ENCODE data around the gene SMYD5. TPM values are rescaled to one million over a fixed set of nuclear protein-coding genes. Genes with fewer than 3 reads are reported as not detected.

SMYD5 gene
- total and polyA plus RNA-seq, 2 experiments from 2014 or later: 15.0 to 20.1 TPM

GRCh38 chr2:73202156-73203054 is 11.6 kb upstream of the SMYD5 start, which contains the start of gene NOTO:
NOTO (plus strand) TSS chr2:73202574; CDS start chr2:73202667, 93 bp downstream.
- no peaks in the 10 kb centered on the region for H3K9me3 ChIP-seq (ENCODE audit: low read depth)
- no peaks in the 10 kb centered on the region for H3K36me3 ChIP-seq (ENCODE audit: low read depth)
- no peaks in the 10 kb centered on the region for H3K4me1 ChIP-seq (ENCODE audit: insufficient read depth)
- H3K9me2 ChIP-seq (ENCODE audit: insufficient read depth): no peaks in the 10 kb centered on the region
- H3K27me3 ChIP-seq (replicated peaks; ENCODE audit: insufficient read depth): peaks cover 72% of the 10 kb centered on the region
- no peaks in the 10 kb centered on the region for H3K79me2 ChIP-seq (ENCODE audit: insufficient read depth)
- 6 to 9% methylated on average over 71 to 86 of the region's 87 CpGs for WGBS, 2 experiments (ENCODE audit: low coverage in 1 of 2, low lambda C conversion rate in 2 of 2, missing lambda C conversion rate in 2 of 2)
- peak; percentile 39 for DNase-seq
- TF ChIP-seq EZH2 (IDR thresholded peaks at IDR 0.05; ENCODE audit: insufficient read depth, poor library complexity, severe bottlenecking): peak; percentile 43
- TF ChIP-seq EZH2phosphoT487 (IDR thresholded peaks at IDR 0.05; ENCODE audit: insufficient read depth, low read depth): 0 out of 2 replicates have a peak, but pooled peaks have one; percentile 26
- peak within 1 kb of the TSS; percentile 40 for H3K4me3 ChIP-seq
- no peak within 1 kb of the TSS for H3K9ac ChIP-seq
- in situ Hi-C loops (cut with MboI): no loop called here
- no peaks in the 10 kb centered on the region for H4K20me1 ChIP-seq (ENCODE audit: insufficient read depth)
- H2AFZ ChIP-seq: peak within 1 kb of the TSS; percentile 68
- H3K4me2 ChIP-seq (ENCODE audit: unreplicated experiment): peak within 1 kb of the TSS; percentile 57
- H3K27ac ChIP-seq: no peak within 1 kb of the TSS
- no peaks in the 10 kb centered on the region for H3F3A ChIP-seq (ENCODE audit: insufficient read depth)

- peak overlapping the region; percentile 68; the same call in 1 of the 2 replicates for H2AFZ ChIP-seq
- H3K9ac ChIP-seq: no peak overlapping the region
- H3K4me3 ChIP-seq: no peak overlapping the region
- no peaks in the 10 kb centered on the region for H3F3A ChIP-seq (ENCODE audit: insufficient read depth)
- in situ Hi-C loops (cut with MboI): no loop called here
- H3K4me2 ChIP-seq (ENCODE audit: unreplicated experiment): no peak overlapping the region
- H3K27me3 ChIP-seq (replicated peaks; ENCODE audit: insufficient read depth): peaks cover 67% of the 10 kb centered on the region
- H3K79me2 ChIP-seq (ENCODE audit: insufficient read depth): no peaks in the 10 kb centered on the region
- no peaks in the 10 kb centered on the region for H3K36me3 ChIP-seq (ENCODE audit: low read depth)
- H3K9me2 ChIP-seq (ENCODE audit: insufficient read depth): no peaks in the 10 kb centered on the region
- 0 out of 2 replicates have a peak, but pooled peaks have one; percentile 15 for TF ChIP-seq EZH2phosphoT487 (IDR thresholded peaks at IDR 0.05; ENCODE audit: insufficient read depth, low read depth)
- TF ChIP-seq EZH2 (IDR thresholded peaks at IDR 0.05; ENCODE audit: insufficient read depth, poor library complexity, severe bottlenecking): no peak
- no peak for DNase-seq
- H3K9me3 ChIP-seq (ENCODE audit: low read depth): no peaks in the 10 kb centered on the region
- no peaks in the 10 kb centered on the region for H4K20me1 ChIP-seq (ENCODE audit: insufficient read depth)
- no peak overlapping the region for H3K27ac ChIP-seq
- WGBS, 2 experiments (ENCODE audit: low coverage in 1 of 2, low lambda C conversion rate in 2 of 2, missing lambda C conversion rate in 2 of 2): 6% methylated on average over 41 to 44 of the region's 44 CpGs
- no peaks in the 10 kb centered on the region for H3K4me1 ChIP-seq (ENCODE audit: insufficient read depth)
Measured at GRCh38 chr2:73203055-73203681, 10.9 kb upstream of the SMYD5 start.

- H4K20me1 ChIP-seq (ENCODE audit: insufficient read depth): no peaks in the 10 kb centered on the region
- peaks cover 55% of the 10 kb centered on the region for H3K27me3 ChIP-seq (replicated peaks; ENCODE audit: insufficient read depth)
- H3K4me2 ChIP-seq (ENCODE audit: unreplicated experiment): no peak overlapping the region
- in situ Hi-C loops (cut with MboI): no loop called here
- H3K79me2 ChIP-seq (ENCODE audit: insufficient read depth): no peaks in the 10 kb centered on the region
- no peak overlapping the region for H3K9ac ChIP-seq
- H3K9me2 ChIP-seq (ENCODE audit: insufficient read depth): no peaks in the 10 kb centered on the region
- no peaks in the 10 kb centered on the region for H3F3A ChIP-seq (ENCODE audit: insufficient read depth)
- H3K4me1 ChIP-seq (ENCODE audit: insufficient read depth): no peaks in the 10 kb centered on the region
- H3K9me3 ChIP-seq (ENCODE audit: low read depth): no peaks in the 10 kb centered on the region
- H3K27ac ChIP-seq: no peak overlapping the region
- no peak overlapping the region for H3K4me3 ChIP-seq
- 40 to 41% methylated on average over 6 of the region's 6 CpGs for WGBS, 2 experiments (ENCODE audit: low coverage in 1 of 2, low lambda C conversion rate in 2 of 2, missing lambda C conversion rate in 2 of 2)
- H2AFZ ChIP-seq: no peak overlapping the region
- TF ChIP-seq EZH2phosphoT487 (IDR thresholded peaks at IDR 0.05; ENCODE audit: insufficient read depth, low read depth) (no peak), EZH2 (IDR thresholded peaks at IDR 0.05; ENCODE audit: insufficient read depth, poor library complexity, severe bottlenecking) (no peak)
- DNase-seq: no peak
- no peaks in the 10 kb centered on the region for H3K36me3 ChIP-seq (ENCODE audit: low read depth)
Measured at GRCh38 chr2:73205611-73206010, 8.4 kb upstream of the SMYD5 start.

GRCh38 chr2:73208258-73208657 is 5.8 kb upstream of the SMYD5 start:
- no peak overlapping the region for H3K4me2 ChIP-seq (ENCODE audit: unreplicated experiment)
- no peaks in the 10 kb centered on the region for H3K79me2 ChIP-seq (ENCODE audit: insufficient read depth)
- no peaks in the 10 kb centered on the region for H3K4me1 ChIP-seq (ENCODE audit: insufficient read depth)
- no peaks in the 10 kb centered on the region for H3K9me2 ChIP-seq (ENCODE audit: insufficient read depth)
- H3F3A ChIP-seq (ENCODE audit: insufficient read depth): peaks cover 13% of the 10 kb centered on the region
- H3K27ac ChIP-seq: no peak overlapping the region
- no peak for TF ChIP-seq EZH2 (IDR thresholded peaks at IDR 0.05; ENCODE audit: insufficient read depth, poor library complexity, severe bottlenecking)
- TF ChIP-seq EZH2phosphoT487 (IDR thresholded peaks at IDR 0.05; ENCODE audit: insufficient read depth, low read depth): no peak
- no peak overlapping the region for H2AFZ ChIP-seq
- H3K27me3 ChIP-seq (replicated peaks; ENCODE audit: insufficient read depth): peaks cover 31% of the 10 kb centered on the region
- DNase-seq: no peak
- WGBS, 2 experiments (ENCODE audit: low coverage in 1 of 2, low lambda C conversion rate in 2 of 2, missing lambda C conversion rate in 2 of 2): 54 to 68% methylated on average over 3 of the region's 3 CpGs
- H4K20me1 ChIP-seq (ENCODE audit: insufficient read depth): no peaks in the 10 kb centered on the region
- no peak overlapping the region for H3K4me3 ChIP-seq
- no peaks in the 10 kb centered on the region for H3K36me3 ChIP-seq (ENCODE audit: low read depth)
- H3K9me3 ChIP-seq (ENCODE audit: low read depth): no peaks in the 10 kb centered on the region
- in situ Hi-C loops (cut with MboI): no loop called here
- H3K9ac ChIP-seq: no peak overlapping the region
